Endothelial cell of umbilical vein (primary cell): ENCODE measurements around the gene DMBX1. TPM values are rescaled to one million over a fixed set of nuclear protein-coding genes. Genes with fewer than 3 reads are reported as not detected.

ENCODE experiments used
- BruUV-seq: library from RNA; stranded (reverse); fragments of 400-500 nt; replicated peaks from 2 replicates; lab custom pipeline; 2021; lab: Mats Ljungman, UMichigan
- CTCF ChIA-PET: fragments of 300-600, 350-600 bp; sonication (Branson Sonifier 250); formaldehyde crosslinking; loops from one replicate; lab custom pipeline; 2021; ENCODE audit warnings: antibody characterized with exemption, inconsistent platforms; lab: Charles Lee
- POLR2A ChIA-PET: fragments of 300-600, 350-600 bp; sonication (Branson Sonifier 250); formaldehyde crosslinking; loops from one replicate; lab custom pipeline; 2021; ENCODE audit warnings: antibody characterized with exemption, inconsistent platforms; lab: Charles Lee
- DNase-seq: peaks from one replicate; pipeline ENCODE4 v3.0.0-alpha.2; 2011; ENCODE audit warnings: low read depth, low spot score
- FAIRE-seq: peaks from 2 replicates; lab custom pipeline; 2011; peaks lifted over from hg19 to GRCh38; lab: Jason Lieb, UNC
- H2AFZ ChIP-seq: 2 replicates; pipeline ENCODE4 v1.6.0; 2012; ENCODE audit warnings: low read depth, low read length, control low read depth, inconsistent platforms
- H3K27ac ChIP-seq: 2 replicates; pipeline ENCODE4 v1.5.1; 2011; ENCODE audit warnings: low read depth, mild to moderate bottlenecking, control low read depth, low read length, moderate library complexity; ENCODE audit not compliant: insufficient read depth
- H3K27me3 ChIP-seq, 2 experiments: 2 replicates each; pipeline versions ENCODE4 v1.6.0 to v1.6.1; 2011; ENCODE audit warnings: low read length in 2 of 2, mixed read lengths in 1 of 2; ENCODE audit not compliant: control insufficient read depth in 2 of 2, insufficient read depth in 2 of 2
- H3K36me3 ChIP-seq, 2 experiments: 2 replicates in 1 of 2; 3 replicates in 1 of 2; pipeline ENCODE4 v1.5.1; 2011; ENCODE audit warnings: low read length in 2 of 2, mild to moderate bottlenecking in 1 of 2, moderate library complexity in 1 of 2; ENCODE audit not compliant: control insufficient read depth in 2 of 2, insufficient read depth in 2 of 2; ENCODE audit errors: extremely low read depth in 1 of 2
- H3K4me1 ChIP-seq: 3 replicates; pipeline ENCODE4 v1.5.1; 2011; ENCODE audit warnings: mild to moderate bottlenecking, low read length; ENCODE audit not compliant: control insufficient read depth, insufficient read depth; ENCODE audit errors: extremely low read depth
- H3K4me2 ChIP-seq: 2 replicates; pipeline ENCODE4 v1.6.1; 2011; ENCODE audit warnings: low read length, control low read depth, mixed read lengths; ENCODE audit not compliant: insufficient read depth
- H3K4me3 ChIP-seq, 3 experiments: fragments of 200-600 bp in 1 of 3; sonication (generic), shearing (Covaris generic) in 1 of 3; replicated peaks in 1 of 3; 2 replicates each; pipeline ENCODE4 v1.5.1; 2011 to 2016; ENCODE audit warnings: control low read depth in 3 of 3, low read length in 3 of 3, mild to moderate bottlenecking in 2 of 3, inconsistent platforms in 1 of 3, low read depth in 1 of 3, moderate library complexity in 1 of 3; ENCODE audit not compliant: insufficient read depth in 1 of 3
- H3K79me2 ChIP-seq: 2 replicates; pipeline ENCODE4 v1.6.0; 2012; ENCODE audit warnings: low read length, inconsistent platforms; ENCODE audit not compliant: control insufficient read depth, insufficient read depth
- H3K9ac ChIP-seq: replicated peaks from 2 replicates; pipeline ENCODE3; 2011; ENCODE audit warnings: low read length, control low read depth; ENCODE audit not compliant: insufficient read depth; ENCODE audit errors: extremely low read depth
- H3K9me1 ChIP-seq: replicated peaks from 3 replicates; pipeline ENCODE4 v1.6.0; 2011; ENCODE audit warnings: mild to moderate bottlenecking, low read length; ENCODE audit not compliant: control insufficient read depth, insufficient read depth; ENCODE audit errors: extremely low read depth
- H3K9me3 ChIP-seq: replicated peaks from 2 replicates; pipeline ENCODE4 v1.5.1; 2012; ENCODE audit warnings: low read length, inconsistent platforms; ENCODE audit not compliant: control insufficient read depth, insufficient read depth
- H4K20me1 ChIP-seq: replicated peaks from 2 replicates; pipeline ENCODE3; 2011; ENCODE audit warnings: mild to moderate bottlenecking, low read length; ENCODE audit not compliant: control insufficient read depth, insufficient read depth; ENCODE audit errors: extremely low read depth
- EZH2 ChIP-seq: IDR thresholded peaks from 2 replicates; pipeline ENCODE4 v1.6.1; 2012; ENCODE audit warnings: borderline replicate concordance, low read depth, mild to moderate bottlenecking, moderate library complexity, low read length, inconsistent platforms; ENCODE audit not compliant: severe bottlenecking
- FOS ChIP-seq: IDR thresholded peaks from 2 replicates; pipeline ENCODE4 v1.6.1; 2011; ENCODE audit warnings: mild to moderate bottlenecking, low read length, moderate library complexity, borderline replicate concordance; ENCODE audit not compliant: insufficient read depth
- GATA2 ChIP-seq: IDR thresholded peaks from 2 replicates; pipeline ENCODE4 v1.7.0; 2011; ENCODE audit warnings: low read depth, mild to moderate bottlenecking, moderate library complexity, mixed read lengths, low read length; ENCODE audit not compliant: insufficient read length, insufficient read depth
- JUN ChIP-seq: IDR thresholded peaks from 2 replicates; pipeline ENCODE4 v1.6.1; 2011; ENCODE audit warnings: borderline replicate concordance, low read depth; ENCODE audit not compliant: insufficient read length, insufficient read depth
- MYC ChIP-seq: IDR thresholded peaks from one replicate; pipeline ENCODE4 v1.6.1; 2011; ENCODE audit warnings: mild to moderate bottlenecking, low read depth, low read length
- POLR2A ChIP-seq: IDR thresholded peaks from 2 replicates; pipeline ENCODE4 v1.6.1; 2012; ENCODE audit warnings: low read depth, mild to moderate bottlenecking, control low read depth, low read length
- POLR2AphosphoS5 ChIP-seq: IDR thresholded peaks from 2 replicates; pipeline ENCODE4 v1.6.1; 2012; ENCODE audit warnings: low read depth, mild to moderate bottlenecking, control low read depth, low read length, moderate library complexity; ENCODE audit not compliant: insufficient read depth
- dilution Hi-C: fragments of 300-500 bp; cut with MboI; formaldehyde crosslinking; loops from one replicate; pipeline ENCODE4 v1.15.0; 2019; ENCODE audit warnings: low sequenced_read_pairs; ENCODE audit not compliant: extremely low pct_ligation_motif_present
- intact Hi-C: fragments of 100-400 bp; cut with micrococcal nuclease; formaldehyde crosslinking; loops from one replicate; pipeline ENCODE4 v1.10.0; 2022
- polyA plus RNA-seq, 4 experiments: library from polyadenylated mRNA; depleted of rRNA in 3 of 4; stranded (reverse) in 3 of 4; unstranded in 1 of 4; fragments of >200 nt; gene quantifications; 2 replicates each; pipeline versions ENCODE4 v1.2.1 to v1.2.3, GENCODE V29; 2011 to 2012; ENCODE audit warnings: missing spikeins in 1 of 4
- total RNA-seq: library from RNA; stranded (reverse); gene quantifications from 2 replicates; pipeline ENCODE4 v1.2.3, GENCODE V29; 2021
- TF ChIP-seq, protein P1 (sequence below), 2 donors: IDR thresholded peaks; 1 replicate in 1 of 2; 2 replicates in 1 of 2; pipeline ENCODE4 v1.5.1; 2011; ENCODE audit warnings: low read length in 2 of 2, mild to moderate bottlenecking in 2 of 2, moderate library complexity in 2 of 2, control low read depth in 1 of 2, inconsistent platforms in 1 of 2, low read depth in 1 of 2; ENCODE audit not compliant: insufficient read depth in 1 of 2; ENCODE audit errors: extremely low read depth in 1 of 2
- TF ChIP-seq, protein P2 (sequence below): IDR thresholded peaks from 2 replicates; pipeline ENCODE4 v1.6.1; 2011; ENCODE audit not compliant: insufficient read depth, insufficient read length

Gene DMBX1
- total and polyA plus RNA-seq, 2 donors (not counting 3 experiments of a cell fraction or from before 2014, with no cell fraction given): not detected

DNA sequence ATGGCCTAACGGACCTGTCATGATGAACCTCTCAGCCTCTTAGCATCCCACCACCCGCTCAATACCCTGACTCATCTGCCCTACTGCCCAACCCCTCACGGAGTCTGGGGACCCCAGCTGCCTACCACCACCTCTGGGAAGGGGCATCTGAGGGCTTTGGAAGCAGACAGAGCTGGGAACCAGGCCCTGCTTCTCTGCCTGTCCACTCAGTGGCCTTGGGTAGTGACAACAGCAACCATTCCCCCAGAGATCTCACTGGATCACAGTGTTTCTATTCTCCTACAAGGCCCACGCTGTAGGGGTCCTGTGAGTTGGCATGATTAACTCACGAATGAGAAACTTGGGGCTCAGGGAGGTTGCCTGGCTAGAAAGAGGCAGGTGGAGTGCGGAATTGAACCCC lies 32.5 kb upstream of the DMBX1 start:
- Histone ChIP-seq H3K9me3 (no peaks in the 10 kb centered on the region), H3K4me3 (no peak overlapping the region), H3K27me3 (peaks cover 30 to 39% of the 10 kb centered on the region in 2 experiments), H3K9me1 (no peaks in the 10 kb centered on the region), H3K36me3 (no peaks in the 10 kb centered on the region), H3K27ac (no peak overlapping the region), H2AFZ (no peak overlapping the region), H3K4me1 (no peaks in the 10 kb centered on the region), H4K20me1 (no peaks in the 10 kb centered on the region), H3K79me2 (no peaks in the 10 kb centered on the region), H3K4me2 (no peak overlapping the region), H3K9ac (no peak overlapping the region)
- no TSS peak for BruUV-seq
- TF ChIP-seq EZH2: no peak
- no peak for TF ChIP-seq POLR2A
- TF ChIP-seq, protein P1, sequence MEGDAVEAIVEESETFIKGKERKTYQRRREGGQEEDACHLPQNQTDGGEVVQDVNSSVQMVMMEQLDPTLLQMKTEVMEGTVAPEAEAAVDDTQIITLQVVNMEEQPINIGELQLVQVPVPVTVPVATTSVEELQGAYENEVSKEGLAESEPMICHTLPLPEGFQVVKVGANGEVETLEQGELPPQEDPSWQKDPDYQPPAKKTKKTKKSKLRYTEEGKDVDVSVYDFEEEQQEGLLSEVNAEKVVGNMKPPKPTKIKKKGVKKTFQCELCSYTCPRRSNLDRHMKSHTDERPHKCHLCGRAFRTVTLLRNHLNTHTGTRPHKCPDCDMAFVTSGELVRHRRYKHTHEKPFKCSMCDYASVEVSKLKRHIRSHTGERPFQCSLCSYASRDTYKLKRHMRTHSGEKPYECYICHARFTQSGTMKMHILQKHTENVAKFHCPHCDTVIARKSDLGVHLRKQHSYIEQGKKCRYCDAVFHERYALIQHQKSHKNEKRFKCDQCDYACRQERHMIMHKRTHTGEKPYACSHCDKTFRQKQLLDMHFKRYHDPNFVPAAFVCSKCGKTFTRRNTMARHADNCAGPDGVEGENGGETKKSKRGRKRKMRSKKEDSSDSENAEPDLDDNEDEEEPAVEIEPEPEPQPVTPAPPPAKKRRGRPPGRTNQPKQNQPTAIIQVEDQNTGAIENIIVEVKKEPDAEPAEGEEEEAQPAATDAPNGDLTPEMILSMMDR (IDR thresholded peaks at IDR 0.05; ENCODE audit: extremely low read depth in 1 of 2, insufficient read depth in 1 of 2, low read depth in 1 of 2, low read length in 2 of 2): no peak
- TF ChIP-seq MYC: no peak
- TF ChIP-seq GATA2: no peak
- no peak for TF ChIP-seq POLR2AphosphoS5
- TF ChIP-seq, protein P2, sequence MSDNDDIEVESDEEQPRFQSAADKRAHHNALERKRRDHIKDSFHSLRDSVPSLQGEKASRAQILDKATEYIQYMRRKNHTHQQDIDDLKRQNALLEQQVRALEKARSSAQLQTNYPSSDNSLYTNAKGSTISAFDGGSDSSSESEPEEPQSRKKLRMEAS: no peak
- no peak for TF ChIP-seq JUN
- no peak for TF ChIP-seq FOS
- intact Hi-C loops: no loop called here
- DNase-seq (no peak), FAIRE-seq (no peak)
- CTCF ChIA-PET: interaction anchor here (5.8 kb wide), 1 partner anchor 10 kb away, joined by 29 read pairs; no protein-coding TSS in a partner anchor
- POLR2A ChIA-PET: no interaction called here
- dilution Hi-C loops: no loop called here
